PC-9 (cell line): ENCODE data around the gene ETFA. TPM values are rescaled to one million over a fixed set of nuclear protein-coding genes. Genes with fewer than 3 reads are reported as not detected.

Source experiments
- BruUV-seq: library from RNA; stranded (reverse); fragments of 400-500 nt; replicated peaks from 2 replicates; lab custom pipeline; 2021; lab: Mats Ljungman, UMichigan
- CTCF ChIA-PET: fragments of 300-600 bp; sonication (Branson Sonifier 250); formaldehyde crosslinking; loops from one replicate; lab custom pipeline; 2022; ENCODE audit warnings: antibody characterized with exemption; lab: Charles Lee
- POLR2A ChIA-PET: fragments of 300-600 bp; sonication (Branson Sonifier 250); formaldehyde crosslinking; loops from one replicate; lab custom pipeline; 2022; ENCODE audit warnings: antibody characterized with exemption; ENCODE audit not compliant: unreplicated experiment; lab: Charles Lee
- DNase-seq, 2 experiments: peaks; one replicate each; pipeline versions ENCODE4 v3.0.0 to v3.0.0-alpha.2; 2015 to 2022; ENCODE audit warnings: mixed read lengths in 1 of 2
- H2AFZ ChIP-seq: fragments of 200-600 bp; sonication (generic); 2 replicates; pipeline ENCODE4 v1.8.1; 2017; ENCODE audit warnings: antibody characterized with exemption
- H3F3A ChIP-seq: fragments of 200-600 bp; sonication (generic); 2 replicates; pipeline ENCODE4 v1.8.1; 2017; ENCODE audit warnings: antibody characterized with exemption, mild to moderate bottlenecking, low read depth; ENCODE audit not compliant: insufficient read depth
- H3K27ac ChIP-seq: fragments of 200-600 bp; sonication (generic); 2 replicates; pipeline ENCODE4 v1.6.1; 2016; ENCODE audit warnings: mixed run types
- H3K27me3 ChIP-seq: fragments of 200-600 bp; sonication (generic); 2 replicates; pipeline ENCODE4 v1.6.1; 2016; ENCODE audit warnings: low read depth, mixed run types; ENCODE audit not compliant: insufficient read depth
- H3K36me3 ChIP-seq: fragments of 200-600 bp; sonication (generic); 2 replicates; pipeline ENCODE4 v1.6.1; 2016; ENCODE audit warnings: low read depth, mixed run types
- H3K4me1 ChIP-seq: fragments of 200-600 bp; sonication (generic); replicated peaks from 2 replicates; pipeline ENCODE4 v1.6.1; 2016; ENCODE audit warnings: mixed run types; ENCODE audit not compliant: insufficient read depth
- H3K4me2 ChIP-seq: fragments of 200-600 bp; sonication (generic); 2 replicates; pipeline ENCODE4 v1.6.1; 2017; ENCODE audit warnings: mixed run types
- H3K4me3 ChIP-seq: fragments of 200-600 bp; sonication (generic); 2 replicates; pipeline ENCODE4 v1.6.1; 2016; ENCODE audit warnings: mixed run types
- H3K79me2 ChIP-seq: fragments of 200-600 bp; sonication (generic); 2 replicates; pipeline ENCODE4 v1.6.1; 2017; ENCODE audit warnings: low read depth, mixed run types
- H3K9me2 ChIP-seq: fragments of 200-600 bp; sonication (generic); 2 replicates; pipeline ENCODE4 v1.8.1; 2017; ENCODE audit warnings: mild to moderate bottlenecking; ENCODE audit not compliant: insufficient read depth
- H3K9me3 ChIP-seq: fragments of 200-600 bp; sonication (generic); 2 replicates; pipeline ENCODE4 v1.8.1; 2016; ENCODE audit warnings: low read depth; ENCODE audit not compliant: insufficient read depth
- H4K20me1 ChIP-seq: fragments of 200-600 bp; sonication (generic); 2 replicates; pipeline ENCODE4 v1.8.1; 2017; ENCODE audit not compliant: insufficient read depth
- EZH2 ChIP-seq: fragments of 200-600 bp; sonication (generic); IDR thresholded peaks from 2 replicates; pipeline ENCODE4 v1.8.0; 2017; ENCODE audit warnings: antibody characterized with exemption, low read depth
- intact Hi-C: fragments of 100-400 bp; cut with micrococcal nuclease; formaldehyde crosslinking; loops from one replicate; pipeline ENCODE4 v1.10.0; 2022; ENCODE audit not compliant: unreplicated experiment
- total RNA-seq: library from RNA; stranded (reverse); gene quantifications from 2 replicates; pipeline ENCODE4 v1.2.3, GENCODE V29; 2021
- TF ChIP-seq, protein P1 (sequence below): fragments of 200-600 bp; sonication (generic); conservative IDR thresholded peaks from 2 replicates; pipeline ENCODE4 v1.6.1; 2017; ENCODE audit warnings: mixed run types, antibody characterized with exemption, mild to moderate bottlenecking, moderate library complexity

The ETFA gene
- total RNA-seq, 1 experiment from 2014 or later, result 187 TPM

- Histone ChIP-seq H3K79me2 (no peaks in the 10 kb centered on the region), H3K4me3 (no peak overlapping the region), H3K4me2 (no peak overlapping the region), H3K36me3 (no peaks in the 10 kb centered on the region), H3K27me3 (no peaks in the 10 kb centered on the region), H3K9me2 (no peaks in the 10 kb centered on the region), H2AFZ (no peak overlapping the region), H4K20me1 (no peaks in the 10 kb centered on the region; the same call in 1 of the 2 replicates), H3K27ac (no peak overlapping the region), H3K9me3 (no peaks in the 10 kb centered on the region), H3F3A (no peaks in the 10 kb centered on the region; the same call in 1 of the 2 replicates), H3K4me1 (no peaks in the 10 kb centered on the region)
- BruUV-seq, result no TSS peak
- DNase-seq, result no peak
- no peak for TF ChIP-seq EZH2
- TF ChIP-seq, protein P1, sequence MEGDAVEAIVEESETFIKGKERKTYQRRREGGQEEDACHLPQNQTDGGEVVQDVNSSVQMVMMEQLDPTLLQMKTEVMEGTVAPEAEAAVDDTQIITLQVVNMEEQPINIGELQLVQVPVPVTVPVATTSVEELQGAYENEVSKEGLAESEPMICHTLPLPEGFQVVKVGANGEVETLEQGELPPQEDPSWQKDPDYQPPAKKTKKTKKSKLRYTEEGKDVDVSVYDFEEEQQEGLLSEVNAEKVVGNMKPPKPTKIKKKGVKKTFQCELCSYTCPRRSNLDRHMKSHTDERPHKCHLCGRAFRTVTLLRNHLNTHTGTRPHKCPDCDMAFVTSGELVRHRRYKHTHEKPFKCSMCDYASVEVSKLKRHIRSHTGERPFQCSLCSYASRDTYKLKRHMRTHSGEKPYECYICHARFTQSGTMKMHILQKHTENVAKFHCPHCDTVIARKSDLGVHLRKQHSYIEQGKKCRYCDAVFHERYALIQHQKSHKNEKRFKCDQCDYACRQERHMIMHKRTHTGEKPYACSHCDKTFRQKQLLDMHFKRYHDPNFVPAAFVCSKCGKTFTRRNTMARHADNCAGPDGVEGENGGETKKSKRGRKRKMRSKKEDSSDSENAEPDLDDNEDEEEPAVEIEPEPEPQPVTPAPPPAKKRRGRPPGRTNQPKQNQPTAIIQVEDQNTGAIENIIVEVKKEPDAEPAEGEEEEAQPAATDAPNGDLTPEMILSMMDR, result no peak
- ChIA-PET POLR2A (no interaction called here), CTCF (no interaction called here)
- intact Hi-C loops, result no loop called here
These were observed 106.3 kb downstream of the ETFA start for GRCh38 chr15:76204916-76205460.

DNA sequence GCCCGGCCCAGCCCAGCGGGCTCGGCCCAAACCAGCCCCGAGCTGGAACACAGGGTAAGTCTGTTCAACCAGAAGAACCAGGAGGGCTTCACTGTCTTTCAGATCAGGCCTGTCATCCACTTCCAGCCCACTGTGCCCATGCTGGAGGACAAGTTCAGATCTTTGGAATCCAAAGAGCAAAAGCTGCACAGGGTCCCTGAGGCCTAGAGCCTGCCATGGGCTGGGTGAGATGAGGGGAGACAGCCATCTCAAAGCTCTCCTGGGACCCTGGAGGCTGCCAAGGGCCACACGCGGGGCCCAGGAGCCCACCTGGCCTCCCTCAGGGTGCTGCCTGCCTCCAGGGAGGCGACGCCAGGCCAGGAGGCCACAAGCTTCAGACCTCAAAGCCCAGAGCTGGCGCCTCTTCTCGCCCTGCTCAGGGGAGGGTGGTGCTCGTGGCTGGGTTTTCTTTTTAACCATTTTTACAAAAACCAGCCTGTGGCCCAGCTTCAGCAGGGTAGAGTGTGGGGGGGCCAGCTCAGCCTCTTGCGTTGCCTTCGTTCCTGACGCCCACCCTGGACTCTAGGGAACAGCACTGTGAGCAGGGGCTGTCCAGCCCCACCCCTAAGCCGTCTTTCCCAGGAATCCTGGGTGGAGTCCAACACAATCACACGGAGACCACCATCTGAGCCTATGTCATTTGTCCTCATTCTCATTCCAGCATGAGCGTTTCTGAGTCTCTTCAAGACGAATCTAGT lies 107.0 kb downstream of the ETFA start:
- Histone ChIP-seq H3K4me2 (no peak overlapping the region), H4K20me1 (no peaks in the 10 kb centered on the region; the same call in 1 of the 2 replicates), H3K79me2 (no peaks in the 10 kb centered on the region), H3K4me1 (no peaks in the 10 kb centered on the region), H3K27ac (no peak overlapping the region), H3K9me3 (no peaks in the 10 kb centered on the region), H2AFZ (no peak overlapping the region), H3K4me3 (no peak overlapping the region), H3K36me3 (no peaks in the 10 kb centered on the region), H3F3A (no peaks in the 10 kb centered on the region; the same call in 1 of the 2 replicates), H3K27me3 (no peaks in the 10 kb centered on the region), H3K9me2 (no peaks in the 10 kb centered on the region)
- no TSS peak for BruUV-seq
- TF ChIP-seq, protein P1, result no peak
- TF ChIP-seq EZH2, result no peak
- POLR2A ChIA-PET, result no interaction called here
- CTCF ChIA-PET, result no interaction called here
- intact Hi-C loops, result no loop called here
- no peak for DNase-seq

DNA sequence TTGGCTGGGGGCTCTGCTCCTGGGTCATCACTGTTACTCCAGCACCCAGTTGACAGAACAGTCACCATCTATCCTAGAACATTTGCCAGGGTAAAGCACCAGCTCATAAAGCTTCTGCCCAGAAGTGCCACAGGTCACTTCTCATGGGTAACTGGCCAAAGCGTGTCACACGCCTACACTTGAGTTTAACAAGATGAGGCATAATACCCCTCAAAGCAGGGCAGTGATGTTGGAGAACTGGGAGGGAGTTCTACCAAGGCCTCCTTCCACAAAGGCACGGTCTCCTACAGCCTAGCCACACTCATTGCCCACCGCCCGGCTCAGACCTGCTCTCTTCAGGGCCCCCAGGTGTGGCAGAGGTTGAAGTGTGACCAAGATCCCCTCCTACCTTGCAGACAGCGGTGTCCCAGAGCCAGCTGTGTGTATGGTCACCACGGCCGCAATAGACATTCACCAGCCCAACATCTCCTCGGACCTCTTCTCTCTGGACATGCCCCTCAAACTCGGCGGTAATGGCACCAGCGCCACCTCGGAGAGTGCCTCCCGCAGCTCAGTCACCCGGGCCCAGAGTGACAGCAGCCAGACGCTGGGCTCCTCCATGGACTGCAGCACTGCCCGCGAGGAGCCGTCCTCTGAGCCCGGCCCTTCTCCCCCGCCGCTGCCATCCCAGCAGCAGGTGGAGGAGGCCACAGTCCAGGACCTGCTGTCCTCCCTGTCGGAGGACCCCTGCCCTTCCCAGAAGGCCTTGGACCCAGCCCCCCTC lies 107.7 kb downstream of the ETFA start:
- H3K27ac ChIP-seq, result no peak overlapping the region
- H2AFZ ChIP-seq, result no peak overlapping the region
- H3K79me2 ChIP-seq, result no peaks in the 10 kb centered on the region
- ChIA-PET POLR2A (no interaction called here), CTCF (interaction anchor here (0.6 kb wide), 1 partner anchor 56 kb away, joined by 3 read pairs; no protein-coding TSS in a partner anchor)
- no peaks in the 10 kb centered on the region for H3K9me3 ChIP-seq
- no peaks in the 10 kb centered on the region for H3K36me3 ChIP-seq
- no TSS peak for BruUV-seq
- H3K9me2 ChIP-seq, result no peaks in the 10 kb centered on the region
- H3K4me2 ChIP-seq, result no peak overlapping the region
- intact Hi-C loops, result no loop called here
- peaks cover 6% of the 10 kb centered on the region for H3K4me1 ChIP-seq
- H3F3A ChIP-seq, result no peaks in the 10 kb centered on the region; the same call in 1 of the 2 replicates
- no peak for TF ChIP-seq EZH2
- TF ChIP-seq, protein P1, result no peak
- no peaks in the 10 kb centered on the region for H3K27me3 ChIP-seq
- H4K20me1 ChIP-seq, result no peaks in the 10 kb centered on the region; the same call in 1 of the 2 replicates
- DNase-seq, result no peak
- no peak overlapping the region for H3K4me3 ChIP-seq
